HepG2 (cell line): Measurements from ENCODE around the gene GDPD5. TPM values are rescaled to one million over a fixed set of nuclear protein-coding genes. Genes with fewer than 3 reads are reported as not detected.

Source experiments
- ATF7-NPFF ChIP-seq: sonication (generic); formaldehyde crosslinking; IDR thresholded peaks from 2 replicates; pipeline ENCODE4 v1.8.1; 2023; ENCODE audit warnings: mild to moderate bottlenecking, low read depth, missing genetic modification reagents, moderate library complexity
- CREB1 ChIP-seq, 2 experiments: fragments of 450-650 bp in 1 of 2; IDR thresholded peaks; 2 replicates each; pipeline ENCODE4 v1.6.1; 2016 to 2017; ENCODE audit warnings: control low read depth in 1 of 2, mild to moderate bottlenecking in 1 of 2, missing compliant biosample characterization in 1 of 2, missing genetic modification characterization in 1 of 2
- DPF2 ChIP-seq: sonication (generic); formaldehyde crosslinking; IDR thresholded peaks from 2 replicates; pipeline ENCODE4 v1.4.0; 2020; ENCODE audit warnings: mild to moderate bottlenecking, low read depth, missing genetic modification reagents, borderline replicate concordance
- ERF ChIP-seq: IDR thresholded peaks from 2 replicates; pipeline ENCODE4 v1.6.1; 2018; ENCODE audit warnings: missing biosample characterization, missing genetic modification reagents
- GLI4 ChIP-seq: sonication (generic); formaldehyde crosslinking; IDR thresholded peaks from 2 replicates; pipeline ENCODE4 v1.5.1; 2020; ENCODE audit warnings: missing genetic modification reagents, mild to moderate bottlenecking, moderate library complexity, borderline replicate concordance
- HMGA1 ChIP-seq: sonication (generic); formaldehyde crosslinking; conservative IDR thresholded peaks from 2 replicates; pipeline ENCODE4 v1.4.0; 2020; ENCODE audit warnings: missing genetic modification reagents
- KDM5B ChIP-seq: sonication (generic); formaldehyde crosslinking; IDR thresholded peaks from 2 replicates; pipeline ENCODE4 v1.4.0; 2020; ENCODE audit warnings: missing genetic modification reagents, mild to moderate bottlenecking, borderline replicate concordance
- KLF9 ChIP-seq: IDR thresholded peaks from 2 replicates; pipeline ENCODE4 v1.6.1; 2016; ENCODE audit warnings: low read depth
- LCORL ChIP-seq, 2 experiments: fragments of 450-650 bp in 1 of 2; sonication (generic) in 1 of 2; formaldehyde crosslinking in 1 of 2; IDR thresholded peaks; 2 replicates each; pipeline versions ENCODE4 v1.5.0 to v1.6.1; 2017 to 2020; ENCODE audit warnings: antibody characterized with exemption in 1 of 2, missing genetic modification reagents in 1 of 2
- MAZ ChIP-seq, 2 experiments: sonication (generic) in 1 of 2; formaldehyde crosslinking in 1 of 2; IDR thresholded peaks; 2 replicates each; pipeline versions ENCODE4 v1.5.0 to v1.6.1; 2012 to 2020; ENCODE audit warnings: low read depth in 2 of 2, mild to moderate bottlenecking in 2 of 2, borderline replicate concordance in 1 of 2, improper control_type of control experiment in 1 of 2, low read length in 1 of 2, missing genetic modification reagents in 1 of 2, moderate library complexity in 1 of 2
- MED1 ChIP-seq: sonication (generic); formaldehyde crosslinking; IDR thresholded peaks from 2 replicates; pipeline ENCODE4 v1.4.0; 2020; ENCODE audit warnings: missing genetic modification reagents
- NR3C1 ChIP-seq: sonication (generic); formaldehyde crosslinking; IDR thresholded peaks from 2 replicates; pipeline ENCODE4 v1.4.0; 2020; ENCODE audit warnings: missing genetic modification reagents
- RARG ChIP-seq: sonication (generic); formaldehyde crosslinking; IDR thresholded peaks from 2 replicates; pipeline ENCODE4 v1.4.0; 2020; ENCODE audit warnings: low read depth, mild to moderate bottlenecking, missing genetic modification reagents
- SOX6 ChIP-seq, 2 experiments: fragments of 450-650 bp in 1 of 2; sonication (generic) in 1 of 2; formaldehyde crosslinking in 1 of 2; IDR thresholded peaks; 2 replicates each; pipeline versions ENCODE4 v1.4.0 to v1.6.1; 2017 to 2020; ENCODE audit warnings: antibody characterized with exemption in 1 of 2, mild to moderate bottlenecking in 1 of 2, missing genetic modification reagents in 1 of 2
- TEAD3 ChIP-seq: optimal IDR thresholded peaks from 2 replicates; pipeline ENCODE3; 2016; ENCODE audit warnings: borderline replicate concordance
- ZKSCAN5 ChIP-seq: sonication (generic); formaldehyde crosslinking; IDR thresholded peaks from 2 replicates; pipeline ENCODE4 v1.5.1; 2020; ENCODE audit warnings: mild to moderate bottlenecking, missing genetic modification reagents
- ZNF292 ChIP-seq: sonication (generic); formaldehyde crosslinking; IDR thresholded peaks from 2 replicates; pipeline ENCODE4 v1.8.1; 2022; ENCODE audit warnings: mild to moderate bottlenecking, low read depth, missing genetic modification reagents, borderline replicate concordance
- ZNF3 ChIP-seq: IDR thresholded peaks from 2 replicates; pipeline ENCODE4 v1.7.0; 2017; ENCODE audit warnings: inconsistent platforms
- ZNF333 ChIP-seq: sonication (generic); formaldehyde crosslinking; IDR thresholded peaks from 2 replicates; pipeline ENCODE4 v1.4.0; 2020; ENCODE audit warnings: mild to moderate bottlenecking, missing genetic modification reagents, borderline replicate concordance
- ZNF614 ChIP-seq: IDR thresholded peaks from 2 replicates; pipeline ENCODE4 v1.6.1; 2018; ENCODE audit warnings: missing biosample characterization, missing genetic modification reagents, inconsistent platforms, borderline replicate concordance
- ZNF766 ChIP-seq: sonication (generic); formaldehyde crosslinking; IDR thresholded peaks from 2 replicates; pipeline ENCODE4 v1.5.0; 2020; ENCODE audit warnings: missing genetic modification reagents, borderline replicate concordance
- ZNF772 ChIP-seq: sonication (generic); formaldehyde crosslinking; IDR thresholded peaks from 2 replicates; pipeline ENCODE4 v1.5.0; 2020; ENCODE audit warnings: mild to moderate bottlenecking, missing genetic modification reagents
- ZZZ3 ChIP-seq: sonication (generic); formaldehyde crosslinking; IDR thresholded peaks from 2 replicates; pipeline ENCODE4 v1.4.0; 2020; ENCODE audit warnings: missing genetic modification reagents, mild to moderate bottlenecking, borderline replicate concordance
- polyA plus RNA-seq, 8 experiments: library from polyadenylated mRNA; depleted of rRNA in 3 of 8; stranded (reverse) in 7 of 8; unstranded in 1 of 8; fragments of >200 nt; fragmentation: Illumina TruSeq in 4 of 8; extraction: Trizol in 4 of 8; gene quantifications; 2 replicates each; pipeline versions ENCODE4 v1.2.1 to v1.2.3, GENCODE V29; 2011 to 2016; ENCODE audit warnings: low read depth in 4 of 8, missing spikeins in 1 of 8, mixed read lengths in 1 of 8; ENCODE audit not compliant: insufficient read depth in 1 of 8
- total RNA-seq, 5 experiments: library from RNA; depleted of rRNA; stranded (reverse); fragments of >200 nt; fragmentation: Illumina TruSeq; extraction: Trizol; gene quantifications; 2 replicates each; pipeline ENCODE4 v1.2.3, GENCODE V29; 2016; ENCODE audit warnings: low read depth in 1 of 5
- TF ChIP-seq, protein P1 (sequence below), 2 experiments: sonication (generic) in 1 of 2; formaldehyde crosslinking in 1 of 2; IDR thresholded peaks; 2 replicates each; pipeline versions ENCODE4 v1.4.0 to v1.6.1; 2016 to 2020; ENCODE audit warnings: borderline replicate concordance in 1 of 2, low read depth in 1 of 2, mild to moderate bottlenecking in 1 of 2, missing genetic modification reagents in 1 of 2
- TF ChIP-seq, protein P2 (sequence below): IDR thresholded peaks from 2 replicates; pipeline ENCODE4 v1.6.1; 2016; ENCODE audit warnings: control low read depth

GDPD5 gene
- total and polyA plus RNA-seq, 2 of the 13 experiments (the other 11 are each of a cell fraction or from before 2014, with no cell fraction given): 55.0 to 67.5 TPM

DNA sequence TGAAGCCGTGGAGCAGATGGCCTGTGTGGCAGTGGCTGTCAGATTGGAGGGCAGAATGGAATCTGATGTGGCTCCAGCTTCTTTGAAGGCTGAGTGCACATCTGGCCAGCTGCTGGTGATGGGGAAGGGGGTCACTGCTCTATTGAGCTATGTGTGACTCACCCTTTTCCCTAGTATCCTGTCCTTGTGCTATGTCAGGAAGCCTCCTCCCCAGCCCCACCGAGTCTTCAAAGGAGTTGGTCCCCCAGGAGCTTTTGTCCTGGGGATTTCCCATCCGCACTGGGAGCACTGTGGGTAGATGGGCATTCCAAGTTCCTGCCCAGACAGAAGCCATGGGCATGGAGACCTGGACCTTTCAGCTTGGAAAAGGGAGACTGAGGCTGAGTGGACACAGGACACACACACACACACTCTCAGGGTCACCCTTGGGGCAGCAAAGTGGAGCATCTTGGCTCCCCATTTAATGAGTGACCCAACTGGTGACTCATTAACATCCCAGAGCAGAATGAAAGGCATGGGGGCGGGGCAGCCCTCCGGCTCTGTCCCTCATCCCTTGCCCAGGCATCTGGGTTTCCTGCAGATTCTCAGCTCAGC lies 39.6 kb upstream of the GDPD5 start (continued):
- TF ChIP-seq SOX6 (IDR thresholded peaks at IDR 0.05) (no peak), SOX6 (CRISPR knock-in tag; IDR thresholded peaks at IDR 0.05) (peak; percentile 47), ZKSCAN5 (no peak), ERF (CRISPR knock-in tag) (0 out of 2 replicates have a peak, but pooled peaks have one; percentile 23), ZNF292 (no peak), KDM5B (0 out of 2 replicates have a peak, but pooled peaks have one; percentile 54), HMGA1 (CRISPR knock-in tag) (no peak), ZNF614 (CRISPR knock-in tag) (peak; percentile 17; the same call in 1 of the 2 replicates), ZNF766 (CRISPR knock-in tag) (no peak), LCORL (IDR thresholded peaks at IDR 0.05) (no peak), LCORL (CRISPR knock-in tag; IDR thresholded peaks at IDR 0.05) (no peak), KLF9 (CRISPR knock-in tag) (no peak), ATF7-NPFF (no peak), GLI4 (CRISPR knock-in tag) (no peak), DPF2 (CRISPR knock-in tag) (no peak), CREB1 (IDR thresholded peaks at IDR 0.05) (no peak), CREB1 (CRISPR knock-in tag; IDR thresholded peaks at IDR 0.05) (no peak), ZNF772 (0 out of 2 replicates have a peak, but pooled peaks have one; percentile 23), NR3C1 (no peak), ZNF333 (0 out of 2 replicates have a peak, but pooled peaks have one; percentile 2), MAZ (IDR thresholded peaks at IDR 0.05; ENCODE audit: borderline replicate concordance, low read depth, low read length) (0 out of 2 replicates have a peak, but pooled peaks have one; percentile 3), MAZ (CRISPR knock-in tag; IDR thresholded peaks at IDR 0.05; ENCODE audit: low read depth) (no peak), TEAD3 (CRISPR knock-in tag) (peak; percentile 41), MED1 (no peak), ZZZ3 (CRISPR knock-in tag) (no peak), RARG (CRISPR knock-in tag) (no peak), ZNF3 (CRISPR knock-in tag) (no peak)
- TF ChIP-seq, protein P1, sequence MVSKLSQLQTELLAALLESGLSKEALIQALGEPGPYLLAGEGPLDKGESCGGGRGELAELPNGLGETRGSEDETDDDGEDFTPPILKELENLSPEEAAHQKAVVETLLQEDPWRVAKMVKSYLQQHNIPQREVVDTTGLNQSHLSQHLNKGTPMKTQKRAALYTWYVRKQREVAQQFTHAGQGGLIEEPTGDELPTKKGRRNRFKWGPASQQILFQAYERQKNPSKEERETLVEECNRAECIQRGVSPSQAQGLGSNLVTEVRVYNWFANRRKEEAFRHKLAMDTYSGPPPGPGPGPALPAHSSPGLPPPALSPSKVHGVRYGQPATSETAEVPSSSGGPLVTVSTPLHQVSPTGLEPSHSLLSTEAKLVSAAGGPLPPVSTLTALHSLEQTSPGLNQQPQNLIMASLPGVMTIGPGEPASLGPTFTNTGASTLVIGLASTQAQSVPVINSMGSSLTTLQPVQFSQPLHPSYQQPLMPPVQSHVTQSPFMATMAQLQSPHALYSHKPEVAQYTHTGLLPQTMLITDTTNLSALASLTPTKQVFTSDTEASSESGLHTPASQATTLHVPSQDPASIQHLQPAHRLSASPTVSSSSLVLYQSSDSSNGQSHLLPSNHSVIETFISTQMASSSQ (IDR thresholded peaks at IDR 0.05; ENCODE audit: low read depth): peak; percentile 85
- TF ChIP-seq, protein P1 (CRISPR knock-in tag; IDR thresholded peaks at IDR 0.05; ENCODE audit: borderline replicate concordance): peak; percentile 73
- TF ChIP-seq, protein P2, sequence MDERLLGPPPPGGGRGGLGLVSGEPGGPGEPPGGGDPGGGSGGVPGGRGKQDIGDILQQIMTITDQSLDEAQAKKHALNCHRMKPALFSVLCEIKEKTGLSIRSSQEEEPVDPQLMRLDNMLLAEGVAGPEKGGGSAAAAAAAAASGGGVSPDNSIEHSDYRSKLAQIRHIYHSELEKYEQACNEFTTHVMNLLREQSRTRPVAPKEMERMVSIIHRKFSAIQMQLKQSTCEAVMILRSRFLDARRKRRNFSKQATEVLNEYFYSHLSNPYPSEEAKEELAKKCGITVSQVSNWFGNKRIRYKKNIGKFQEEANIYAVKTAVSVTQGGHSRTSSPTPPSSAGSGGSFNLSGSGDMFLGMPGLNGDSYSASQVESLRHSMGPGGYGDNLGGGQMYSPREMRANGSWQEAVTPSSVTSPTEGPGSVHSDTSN (CRISPR knock-in tag): no peak
